K562 (cell line): ENCODE results near the gene ACP5.
"Not testable (repeated sequence)": the region's sequence is repeated elsewhere in the genome, so short reads cannot be mapped to it uniquely, and the experiment has no call there.

Source experiments
- ARID1B ChIP-seq: fragments of 450-650 bp; IDR thresholded peaks from 2 replicates; pipeline ENCODE4 v1.6.1; 2016; ENCODE audit warnings: antibody characterized with exemption, mild to moderate bottlenecking, inconsistent platforms
- ATF2 ChIP-seq: sonication (generic); formaldehyde crosslinking; IDR thresholded peaks from 2 replicates; pipeline ENCODE4 v1.8.1; 2022; ENCODE audit warnings: missing genetic modification reagents
- BCL6 ChIP-seq: fragments of 250-450 bp; sonication (Bioruptor Pico); IDR thresholded peaks from 2 replicates; pipeline ENCODE4 v1.4.0; 2020
- BCLAF1 ChIP-seq, 2 experiments: fragments of 450-650 bp in 1 of 2; IDR thresholded peaks; 2 replicates each; pipeline ENCODE4 v1.6.1; 2011 to 2017; ENCODE audit warnings: low read depth in 2 of 2, antibody characterized with exemption in 1 of 2, borderline replicate concordance in 1 of 2, low read length in 1 of 2, mild to moderate bottlenecking in 1 of 2, mixed read lengths in 1 of 2; ENCODE audit not compliant: control insufficient read depth in 1 of 2
- CBX8 ChIP-seq: fragments of 200-600 bp; sonication (generic); IDR thresholded peaks from 2 replicates; pipeline ENCODE4 v1.6.1; 2012; ENCODE audit warnings: borderline replicate concordance, mixed run types, low read depth, mild to moderate bottlenecking, moderate library complexity, mixed read lengths, low read length, control low read depth, inconsistent platforms; ENCODE audit not compliant: poor library complexity, severe bottlenecking; ENCODE audit errors: extremely low read depth
- CTCF ChIP-seq, 3 experiments: IDR thresholded peaks in 2 of 3; conservative IDR thresholded peaks in 1 of 3; 2 replicates each; pipeline ENCODE4 v1.5.1; 2011 to 2012; ENCODE audit warnings: low read length in 3 of 3, mild to moderate bottlenecking in 3 of 3, control low read depth in 2 of 3, improper control_type of control experiment in 1 of 3, inconsistent platforms in 1 of 3, low read depth in 1 of 3, mixed read lengths in 1 of 3, moderate library complexity in 1 of 3; ENCODE audit not compliant: insufficient read depth in 2 of 3
- HDAC2 ChIP-seq: fragments of 450-650 bp; IDR thresholded peaks from 2 replicates; pipeline ENCODE4 v1.6.1; 2016; ENCODE audit warnings: mild to moderate bottlenecking
- SNIP1 ChIP-seq: fragments of 450-650 bp; IDR thresholded peaks from 2 replicates; pipeline ENCODE4 v1.7.1; 2017; ENCODE audit warnings: low read depth, mild to moderate bottlenecking
- SP1 ChIP-seq: sonication (generic); formaldehyde crosslinking; IDR thresholded peaks from 2 replicates; pipeline ENCODE4 v1.8.1; 2022; ENCODE audit warnings: mild to moderate bottlenecking, missing genetic modification reagents
- ZSCAN29 ChIP-seq: fragments of 450-650 bp; IDR thresholded peaks from 2 replicates; pipeline ENCODE4 v1.6.1; 2017
- TF ChIP-seq, protein P1 (sequence below): IDR thresholded peaks from 2 replicates; pipeline ENCODE4 v1.6.1; 2016; ENCODE audit warnings: missing genetic modification characterization, missing compliant biosample characterization
- TF ChIP-seq, protein P2 (sequence below): fragments of 250-450 bp; sonication (Bioruptor Pico); IDR thresholded peaks from 2 replicates; pipeline ENCODE4 v1.4.0; 2020; ENCODE audit warnings: mild to moderate bottlenecking, moderate library complexity

DNA sequence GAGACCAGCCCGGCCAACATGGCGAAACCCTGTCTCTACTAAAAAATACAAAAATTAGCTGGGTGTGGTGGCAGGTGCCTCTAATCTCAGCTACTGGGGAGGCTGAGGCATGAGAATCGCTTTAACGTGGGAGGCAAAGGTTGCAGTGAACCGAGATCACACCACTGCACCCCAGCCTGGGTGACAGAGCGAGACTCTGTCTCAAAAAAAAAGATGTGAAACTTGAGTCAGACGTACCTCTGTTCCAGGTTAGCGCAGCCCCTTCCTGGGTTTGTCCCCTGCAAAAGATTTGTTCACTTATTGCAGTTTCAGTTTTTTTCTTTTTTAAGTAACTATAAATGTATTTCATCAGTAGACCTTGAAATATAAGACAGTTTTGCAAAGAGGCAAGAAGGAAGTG is 22.3 kb upstream of the ACP5 start:
- not testable (repeated sequence) for TF ChIP-seq HDAC2; BCLAF1 (IDR thresholded peaks at IDR 0.05; ENCODE audit: borderline replicate concordance in 1 of 2, control insufficient read depth in 1 of 2, low read depth in 2 of 2, low read length in 1 of 2); SNIP1; ARID1B; CTCF (IDR thresholded peaks at IDR 0.05 in 2 of 3, conservative IDR thresholded peaks at IDR 0.05 in 1 of 3; ENCODE audit: insufficient read depth in 2 of 3, low read depth in 1 of 3, low read length in 3 of 3); CBX8; ZSCAN29; SP1; BCL6 (CRISPR knock-in tag); ATF2
- TF ChIP-seq, protein P1, sequence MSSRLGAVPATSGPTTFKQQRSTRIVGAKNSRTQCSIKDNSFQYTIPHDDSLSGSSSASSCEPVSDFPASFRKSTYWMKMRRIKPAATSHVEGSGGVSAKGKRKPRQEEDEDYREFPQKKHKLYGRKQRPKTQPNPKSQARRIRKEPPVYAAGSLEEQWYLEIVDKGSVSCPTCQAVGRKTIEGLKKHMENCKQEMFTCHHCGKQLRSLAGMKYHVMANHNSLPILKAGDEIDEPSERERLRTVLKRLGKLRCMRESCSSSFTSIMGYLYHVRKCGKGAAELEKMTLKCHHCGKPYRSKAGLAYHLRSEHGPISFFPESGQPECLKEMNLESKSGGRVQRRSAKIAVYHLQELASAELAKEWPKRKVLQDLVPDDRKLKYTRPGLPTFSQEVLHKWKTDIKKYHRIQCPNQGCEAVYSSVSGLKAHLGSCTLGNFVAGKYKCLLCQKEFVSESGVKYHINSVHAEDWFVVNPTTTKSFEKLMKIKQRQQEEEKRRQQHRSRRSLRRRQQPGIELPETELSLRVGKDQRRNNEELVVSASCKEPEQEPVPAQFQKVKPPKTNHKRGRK (tag): not testable (repeated sequence)
- TF ChIP-seq, protein P2, sequence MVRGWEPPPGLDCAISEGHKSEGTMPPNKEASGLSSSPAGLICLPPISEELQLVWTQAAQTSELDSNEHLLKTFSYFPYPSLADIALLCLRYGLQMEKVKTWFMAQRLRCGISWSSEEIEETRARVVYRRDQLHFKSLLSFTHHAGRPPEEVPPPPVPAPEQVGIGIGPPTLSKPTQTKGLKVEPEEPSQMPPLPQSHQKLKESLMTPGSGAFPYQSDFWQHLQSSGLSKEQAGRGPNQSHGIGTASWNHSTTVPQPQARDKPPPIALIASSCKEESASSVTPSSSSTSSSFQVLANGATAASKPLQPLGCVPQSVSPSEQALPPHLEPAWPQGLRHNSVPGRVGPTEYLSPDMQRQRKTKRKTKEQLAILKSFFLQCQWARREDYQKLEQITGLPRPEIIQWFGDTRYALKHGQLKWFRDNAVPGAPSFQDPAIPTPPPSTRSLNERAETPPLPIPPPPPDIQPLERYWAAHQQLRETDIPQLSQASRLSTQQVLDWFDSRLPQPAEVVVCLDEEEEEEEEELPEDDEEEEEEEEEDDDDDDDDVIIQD (CRISPR knock-in tag): not testable (repeated sequence)
